GM12801 (cell line): ENCODE results near the gene NFYC.

Experiments used
- CTCF ChIP-seq: IDR thresholded peaks from one replicate; pipeline ENCODE4 v1.5.1; 2011; ENCODE audit warnings: control low read depth; ENCODE audit not compliant: insufficient read length; ENCODE audit errors: extremely low read depth

NFYC gene

GRCh38 chr1:40738831-40739230 is 47.3 kb downstream of the NFYC start:
- TF ChIP-seq CTCF, result no peak

- no peak for TF ChIP-seq CTCF
Observed at GRCh38 chr1:40739455-40740008, 48.0 kb downstream of the NFYC start.

GRCh38 chr1:40740039-40740996 is 48.8 kb downstream of the NFYC start:
- no peak for TF ChIP-seq CTCF

- TF ChIP-seq CTCF, result no peak
Observed at GRCh38 chr1:40740997-40741736, 49.7 kb downstream of the NFYC start.

GRCh38 chr1:40742363-40743061 is 51.0 kb downstream of the NFYC start:
- TF ChIP-seq CTCF, result no peak

- no peak for TF ChIP-seq CTCF
Observed at GRCh38 chr1:40743452-40743851, 51.9 kb downstream of the NFYC start.

GRCh38 chr1:40743860-40744259 is 52.4 kb downstream of the NFYC start:
- no peak for TF ChIP-seq CTCF
